Stimulated activated CD8-positive, alpha-beta memory T cell treated with anti-CD3 and anti-CD28 coated beads, Interleukin-7, amount 100 ng/mL, for 4 hours (primary cell): ENCODE measurements around the gene SRRM4.
"Not testable (repeated sequence)": the region's sequence is repeated elsewhere in the genome, so short reads cannot be mapped to it uniquely, and the experiment has no call there.

Source experiments
- DNase-seq, 2 donors: peaks; one replicate each; pipeline ENCODE4 v3.0.0-alpha.2; 2020; ENCODE audit warnings: low read depth in 2 of 2

SRRM4 gene

GRCh38 chr12:119008691-119009221 is 27.4 kb downstream of the SRRM4 start:
- no peak for DNase-seq

- DNase-seq: no peak
These were observed 29.9 kb downstream of the SRRM4 start for GRCh38 chr12:119011231-119011630.

- no peak for DNase-seq
These were observed 30.8 kb downstream of the SRRM4 start for GRCh38 chr12:119012179-119012578.

- no peak for DNase-seq
These were observed 31.7 kb downstream of the SRRM4 start for GRCh38 chr12:119013023-119013422.

GRCh38 chr12:119014368-119014767 is 33.0 kb downstream of the SRRM4 start:
- DNase-seq: no peak

GRCh38 chr12:119016715-119017114 is 35.4 kb downstream of the SRRM4 start:
- DNase-seq: no peak

- no peak for DNase-seq
These were observed 37.8 kb downstream of the SRRM4 start for GRCh38 chr12:119019166-119019565.

GRCh38 chr12:119020406-119021360 is 39.3 kb downstream of the SRRM4 start:
- DNase-seq: no peak

GRCh38 chr12:119024356-119024755 is 43.0 kb downstream of the SRRM4 start:
- no peak for DNase-seq

GRCh38 chr12:119025786-119026185 is 44.4 kb downstream of the SRRM4 start:
- no peak for DNase-seq

GRCh38 chr12:119033332-119033731 is 52.0 kb downstream of the SRRM4 start:
- DNase-seq: not testable (repeated sequence)

GRCh38 chr12:119036878-119037825 is 55.8 kb downstream of the SRRM4 start:
- no peak for DNase-seq

GRCh38 chr12:119044094-119044493 is 62.8 kb downstream of the SRRM4 start:
- no peak for DNase-seq

GRCh38 chr12:119047641-119048040 is 66.3 kb downstream of the SRRM4 start:
- DNase-seq: no peak

GRCh38 chr12:119050663-119051062 is 69.3 kb downstream of the SRRM4 start:
- no peak for DNase-seq

GRCh38 chr12:119051474-119051873 is 70.1 kb downstream of the SRRM4 start:
- no peak for DNase-seq

GRCh38 chr12:119052001-119052400 is 70.7 kb downstream of the SRRM4 start:
- no peak for DNase-seq

GRCh38 chr12:119055977-119056376 is 74.6 kb downstream of the SRRM4 start:
- no peak for DNase-seq

GRCh38 chr12:119060847-119061796 is 79.8 kb downstream of the SRRM4 start:
- DNase-seq: no peak

- DNase-seq: no peak
These were observed 87.0 kb downstream of the SRRM4 start for GRCh38 chr12:119068129-119068856.
